HG03139 (cell line): ENCODE measurements around the gene DAZL.
A peak's percentile ranks its signal among the peaks of the same experiment; 100 is the strongest.

Experiments used
- ATAC-seq: cut with Tn5 transposase; IDR thresholded peaks from one replicate; pipeline ENCODE4 v1.9.1; 2021; ENCODE audit not compliant: unreplicated experiment

The DAZL gene

DNA sequence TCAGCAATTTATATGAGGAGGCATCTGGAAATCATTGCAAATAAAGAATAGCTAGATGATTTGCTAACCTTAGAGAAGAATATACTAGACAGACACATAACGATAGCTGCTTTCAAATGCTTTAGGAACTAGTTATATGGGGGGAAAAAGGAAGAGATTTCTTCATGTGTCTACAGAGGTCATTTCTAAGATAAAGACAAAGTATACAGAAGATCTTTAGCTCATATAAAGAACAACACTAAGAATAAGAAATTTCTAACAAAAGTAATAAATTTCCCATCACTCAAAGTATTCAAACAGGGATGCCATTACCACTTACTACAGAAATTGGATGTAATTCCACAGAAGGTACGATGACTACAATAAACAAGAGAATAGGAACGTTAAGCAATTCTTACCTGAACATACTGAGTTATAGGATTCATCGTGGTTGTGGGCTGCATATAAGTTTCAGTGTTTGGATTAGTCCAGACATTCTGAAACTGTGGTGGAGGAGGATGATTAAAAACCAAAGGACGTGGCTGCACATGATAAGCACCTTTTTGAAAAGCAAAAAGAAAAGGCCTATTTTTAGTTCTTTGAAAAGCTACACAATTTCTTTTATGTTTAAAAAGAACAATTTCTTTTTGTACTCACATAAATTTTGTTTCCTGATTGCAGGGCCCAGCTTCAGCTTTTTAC lies 8.7 kb downstream of the DAZL start:
- ATAC-seq: peak; percentile 60

DNA sequence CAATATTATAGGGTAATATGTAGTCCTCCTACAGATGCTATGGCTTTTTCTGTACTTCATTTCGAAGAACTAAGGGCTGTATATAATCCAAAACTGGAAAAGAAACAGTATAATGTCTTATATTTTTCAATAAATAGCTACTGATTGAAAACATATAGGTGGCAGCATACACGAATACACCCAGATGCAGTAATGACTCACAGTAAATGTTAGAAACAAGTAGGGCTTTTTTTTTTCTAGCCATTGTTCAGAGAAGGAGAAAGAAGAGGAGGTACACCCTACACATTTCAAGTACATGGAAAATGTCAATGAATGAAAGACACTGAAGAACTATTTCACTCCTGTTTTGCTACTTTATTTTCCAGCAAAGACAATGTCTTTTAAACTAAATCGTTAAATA lies 9.4 kb downstream of the DAZL start:
- ATAC-seq: no peak

DNA sequence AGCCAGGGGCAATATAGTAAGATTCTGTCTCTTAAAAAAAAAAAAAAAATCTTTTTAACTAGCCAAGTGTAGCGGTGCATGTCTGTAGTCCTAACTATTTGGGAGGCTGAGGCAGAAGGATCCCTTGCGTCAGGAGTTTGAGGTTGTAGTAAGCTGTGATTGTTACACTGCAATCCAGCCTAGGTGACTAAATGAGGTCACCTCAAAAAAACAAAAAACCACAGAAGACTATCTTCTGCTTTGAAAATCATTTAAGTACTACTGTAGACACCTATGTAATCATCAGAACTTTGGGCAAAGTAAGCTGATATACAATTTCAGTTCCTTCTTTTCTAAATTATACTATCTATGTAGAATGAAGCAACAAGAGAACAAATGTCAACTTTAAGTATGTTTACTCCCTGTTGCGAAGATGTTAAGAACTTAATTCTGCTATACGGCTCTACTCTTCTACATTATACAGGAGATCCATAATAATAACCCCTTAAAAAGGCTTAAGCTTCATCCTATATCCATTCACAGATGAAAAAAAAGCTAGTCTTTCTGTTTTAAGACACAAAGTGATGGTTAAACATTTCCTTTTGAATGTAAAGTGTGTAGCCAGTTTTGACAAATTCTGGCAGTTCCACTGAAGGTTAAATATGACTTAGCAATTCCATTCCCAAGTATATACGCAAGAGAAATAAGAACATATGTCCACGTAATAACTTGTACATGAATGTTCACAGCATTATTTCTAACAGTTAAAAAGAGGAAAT lies 15.2 kb downstream of the DAZL start:
- ATAC-seq: peak; percentile 93

DNA sequence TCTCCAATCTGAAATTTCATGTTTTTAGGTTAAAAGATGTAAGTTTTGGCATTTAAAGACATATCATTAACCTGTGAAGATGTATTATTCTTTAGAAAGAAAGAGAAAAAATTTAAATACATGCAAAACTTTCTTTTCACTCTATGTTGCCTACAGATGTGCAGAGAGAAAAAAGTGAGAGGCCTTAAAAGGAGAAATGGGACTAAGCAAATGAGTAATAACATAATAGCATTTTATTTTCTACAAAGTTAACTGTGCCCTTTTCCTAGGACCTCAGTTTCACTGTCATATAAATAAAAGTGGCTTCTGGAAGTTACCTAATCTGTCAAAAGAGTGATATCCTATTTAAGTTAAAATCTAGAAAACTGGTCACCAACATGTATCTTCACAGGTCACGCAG lies 16.1 kb downstream of the DAZL start:
- ATAC-seq: no peak

DNA sequence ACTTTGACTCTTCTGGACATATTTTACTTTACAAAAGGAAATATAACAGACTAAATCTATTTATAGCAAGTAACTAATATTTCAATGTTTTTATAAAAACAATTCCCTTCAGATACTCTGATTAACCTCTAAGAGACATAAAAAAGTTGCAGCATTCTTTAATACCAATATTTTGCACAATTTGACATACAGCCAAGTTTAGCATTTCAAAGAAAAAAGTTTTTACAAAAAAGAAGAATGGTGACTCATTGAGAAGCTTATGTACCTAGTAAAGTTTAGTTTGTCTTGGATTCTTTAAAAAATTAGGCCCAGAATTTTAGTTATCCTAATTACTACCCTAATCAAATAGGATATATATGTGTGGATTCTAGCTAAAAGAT lies 17.6 kb downstream of the DAZL start:
- ATAC-seq: no peak

DNA sequence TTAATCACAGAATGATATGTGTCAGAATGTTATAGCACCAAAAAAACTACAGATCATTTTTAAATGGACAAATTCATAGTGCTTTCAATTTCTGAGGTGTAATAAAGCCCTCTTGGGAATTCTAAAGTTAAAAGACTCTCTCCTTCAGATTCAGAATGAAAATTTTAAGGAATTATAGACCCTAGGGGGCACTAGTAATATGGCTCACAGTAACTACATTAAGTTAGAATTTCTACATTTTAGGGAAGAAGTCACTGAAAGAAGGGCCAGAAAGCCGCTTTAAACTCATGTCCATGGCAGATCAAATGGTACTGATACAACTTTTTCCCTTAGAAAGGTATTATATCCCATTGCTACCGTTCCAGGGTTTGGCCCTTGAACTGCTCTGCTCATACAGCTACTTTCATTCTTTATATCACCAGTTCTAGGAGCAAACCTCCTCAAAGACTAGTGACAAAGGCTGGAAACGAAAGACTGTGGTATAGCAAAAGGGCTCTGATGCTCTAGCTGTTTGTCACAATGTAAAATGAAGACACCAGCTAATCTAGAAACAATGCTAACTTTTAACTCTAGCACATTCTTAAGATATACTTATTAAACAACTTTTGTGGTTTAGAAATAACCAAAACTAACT lies 18.1 kb downstream of the DAZL start:
- ATAC-seq: no peak

DNA sequence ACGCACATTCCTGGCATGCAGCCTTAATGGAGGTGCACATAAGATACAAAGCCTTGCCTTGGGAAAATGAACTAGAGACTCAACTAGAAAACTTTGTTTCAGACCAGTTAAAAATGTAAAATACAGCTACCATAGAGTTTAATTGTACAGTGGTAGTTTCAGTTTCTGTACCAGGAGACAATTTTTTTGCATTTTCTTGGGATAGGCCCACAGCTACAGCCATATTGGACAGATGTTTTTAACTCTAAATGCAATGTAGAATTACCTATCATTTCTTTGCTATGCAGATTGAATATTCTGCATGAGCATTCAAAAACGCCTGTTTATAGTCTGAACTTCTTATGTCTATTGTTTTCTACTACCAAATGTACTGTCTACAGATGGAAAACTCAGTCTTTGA lies 20.3 kb downstream of the DAZL start:
- no peak for ATAC-seq

DNA sequence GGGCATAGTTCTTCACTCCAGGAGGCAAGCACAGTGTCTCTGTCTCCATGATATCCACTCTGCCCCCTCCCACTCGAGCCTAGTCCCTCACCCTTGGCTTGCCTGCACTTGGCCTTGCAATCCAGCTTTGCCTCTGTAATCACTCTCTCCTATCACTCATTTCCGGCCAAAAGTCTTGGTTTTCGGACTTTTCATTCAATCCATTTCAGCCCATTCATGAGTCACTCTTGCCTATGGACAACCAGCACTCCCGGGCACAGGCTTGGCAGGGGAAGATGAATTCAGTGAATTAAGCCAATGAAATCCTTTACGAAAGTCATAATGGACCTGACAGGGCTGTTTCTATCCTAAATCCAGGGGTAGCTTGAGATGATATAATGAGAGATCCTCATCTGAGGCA lies 21.7 kb downstream of the DAZL start:
- no peak for ATAC-seq

DNA sequence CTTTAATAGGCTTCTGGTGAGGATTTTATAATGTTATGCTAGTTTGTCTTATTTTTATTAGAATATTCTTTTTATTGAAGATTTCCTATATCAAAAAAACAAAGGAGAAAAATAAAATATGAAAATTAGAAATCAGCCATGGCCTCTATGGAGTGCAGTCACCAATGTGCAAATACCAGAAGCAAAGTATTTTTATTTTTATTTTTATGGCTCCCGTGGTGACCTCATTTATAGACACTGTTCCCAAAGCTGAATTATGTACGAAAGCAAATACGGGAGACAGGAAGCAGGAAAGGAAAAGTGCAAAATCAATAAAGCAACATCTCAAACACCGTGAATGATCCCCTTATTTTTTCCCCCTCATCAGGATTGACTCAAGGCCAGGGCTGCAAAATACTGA lies 35.1 kb downstream of the DAZL start:
- ATAC-seq: no peak

DNA sequence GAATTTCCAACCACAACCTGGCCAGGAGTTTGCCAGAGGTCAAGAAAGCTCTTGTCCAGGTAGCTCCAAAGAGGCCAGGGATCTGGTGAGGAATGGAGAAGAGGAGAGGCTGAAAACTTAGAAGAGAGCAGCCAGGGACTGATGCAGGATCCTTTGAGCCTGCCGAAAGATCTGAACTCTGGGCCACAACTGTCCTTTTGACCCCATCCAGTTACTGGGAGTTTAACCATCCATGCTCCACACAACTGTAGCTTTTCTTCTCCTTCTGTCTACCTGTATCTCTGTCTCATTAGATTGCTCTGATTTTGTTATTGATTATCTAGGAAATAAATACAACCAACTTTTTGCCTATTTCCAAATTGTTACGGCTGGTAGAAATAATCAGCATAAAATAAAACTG lies 36.7 kb downstream of the DAZL start:
- ATAC-seq: no peak

DNA sequence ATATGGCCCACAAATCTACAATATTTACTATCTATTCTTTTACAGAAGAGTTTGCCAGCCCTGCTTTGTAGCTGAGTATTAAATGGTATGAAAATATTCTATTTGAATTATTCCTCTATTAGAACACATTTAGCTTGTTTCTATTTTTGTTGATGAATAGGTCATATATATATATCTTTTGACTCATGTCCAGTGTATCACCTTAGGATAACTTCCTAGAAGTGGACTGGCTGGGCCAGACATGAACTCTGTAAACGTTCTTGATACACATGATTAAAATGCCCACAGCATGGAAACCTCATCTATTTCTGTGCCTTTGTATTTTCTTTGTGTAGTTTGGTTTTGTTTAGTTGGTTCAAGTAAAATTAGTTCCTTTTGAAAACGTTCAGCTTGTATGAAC lies 37.1 kb downstream of the DAZL start:
- ATAC-seq: no peak

DNA sequence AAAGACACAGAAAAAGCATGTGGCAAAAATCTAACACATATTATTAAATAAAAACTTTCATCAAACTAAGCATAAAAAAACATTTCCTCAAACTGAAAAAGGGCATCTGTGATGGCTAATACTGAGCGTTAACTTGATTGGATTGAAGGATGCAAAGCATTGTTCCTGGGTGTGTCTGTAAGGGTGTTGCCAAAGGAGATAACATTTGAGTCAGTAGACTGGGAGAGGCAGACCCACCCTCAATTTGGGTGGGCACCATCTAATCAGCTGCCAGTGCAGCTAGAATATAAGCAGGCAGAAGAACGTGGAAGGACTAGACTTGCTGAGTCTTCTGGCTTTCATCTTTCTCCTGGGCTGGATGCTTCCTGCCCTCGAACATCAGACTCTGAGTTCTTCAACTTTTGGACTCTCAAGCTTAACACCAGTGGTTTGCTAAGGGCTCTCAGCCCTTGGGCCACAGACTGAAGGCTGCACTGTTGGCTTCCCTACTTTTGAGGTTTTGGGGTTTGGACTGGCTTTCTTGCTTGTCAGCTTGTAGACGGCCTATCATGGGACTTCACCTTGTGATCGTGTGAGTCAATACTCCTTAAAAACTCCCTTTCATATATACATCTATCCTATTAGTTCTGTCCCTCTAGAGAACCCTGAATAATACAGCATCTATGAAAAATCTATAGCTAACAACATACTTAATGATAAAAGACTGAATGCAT lies 45.4 kb downstream of the DAZL start:
- no peak for ATAC-seq

DNA sequence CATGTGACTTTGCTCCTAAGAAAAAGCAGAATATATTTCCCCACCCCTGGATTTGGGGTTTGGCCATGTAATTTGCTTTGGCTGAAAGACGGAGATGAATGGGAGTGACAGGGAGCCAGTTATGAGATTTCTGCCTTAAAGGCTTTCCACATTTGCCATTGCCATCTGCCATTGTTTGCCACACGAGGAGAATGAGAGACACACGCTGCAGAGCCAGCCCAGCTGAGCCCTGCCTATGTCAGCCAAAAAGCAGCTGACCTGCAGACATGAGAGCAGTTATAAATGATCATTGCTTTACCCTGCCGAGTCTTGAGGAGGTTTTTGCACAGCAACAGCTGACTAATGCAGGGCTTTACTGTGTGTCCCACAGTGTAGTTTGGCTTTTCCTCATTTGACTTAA lies 51.1 kb downstream of the DAZL start:
- ATAC-seq: no peak

DNA sequence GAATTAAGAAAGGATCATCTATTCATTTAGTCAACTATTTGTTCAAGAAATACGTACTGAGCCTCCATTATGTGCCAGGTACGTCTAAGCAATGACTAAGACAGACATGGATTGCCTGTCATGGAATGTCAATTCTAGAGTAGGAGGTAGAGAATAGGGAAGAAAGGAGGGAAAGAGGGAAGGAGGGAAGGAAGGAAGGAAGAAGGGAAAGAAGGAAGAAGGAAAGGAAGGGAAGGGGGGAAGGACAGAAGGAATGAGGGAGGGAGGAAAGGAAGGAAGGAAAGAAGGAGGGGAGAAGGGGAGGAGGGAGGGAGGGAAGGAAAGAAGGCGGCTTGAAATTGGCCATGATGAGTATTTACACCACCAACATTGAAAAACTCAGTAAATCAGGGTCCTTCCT lies 52.5 kb downstream of the DAZL start:
- ATAC-seq: no peak

DNA sequence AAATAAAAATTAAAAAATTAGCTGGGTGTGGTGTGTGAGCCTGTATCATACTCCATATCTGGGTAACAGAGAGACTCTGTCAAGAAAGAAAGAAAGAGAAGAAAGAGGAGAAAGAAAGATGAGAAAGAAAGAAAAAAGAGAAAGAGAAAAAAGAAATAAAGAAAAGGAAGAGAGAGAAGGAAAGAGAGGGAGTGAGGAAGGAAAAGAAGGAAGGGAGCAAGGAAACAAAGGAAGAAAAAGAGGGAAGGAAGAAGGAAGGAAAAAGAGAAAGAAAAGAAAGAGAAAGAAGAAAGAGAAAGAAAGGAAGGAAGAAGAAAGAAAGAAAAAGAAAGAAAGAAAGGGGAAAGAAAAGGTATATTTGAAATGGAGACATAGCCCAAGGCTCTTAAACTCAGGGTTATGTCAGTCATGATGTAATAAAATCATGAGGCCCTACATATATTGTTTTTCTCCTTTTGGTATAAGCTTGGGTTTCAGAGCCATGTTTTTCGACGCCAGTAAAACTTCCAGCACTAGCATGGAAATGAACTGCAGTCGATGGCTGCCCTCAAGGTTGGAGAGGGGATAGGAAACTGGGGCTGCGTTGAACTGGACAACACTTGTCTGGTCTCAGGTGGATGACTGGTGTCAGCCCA lies 53.8 kb downstream of the DAZL start:
- no peak for ATAC-seq

DNA sequence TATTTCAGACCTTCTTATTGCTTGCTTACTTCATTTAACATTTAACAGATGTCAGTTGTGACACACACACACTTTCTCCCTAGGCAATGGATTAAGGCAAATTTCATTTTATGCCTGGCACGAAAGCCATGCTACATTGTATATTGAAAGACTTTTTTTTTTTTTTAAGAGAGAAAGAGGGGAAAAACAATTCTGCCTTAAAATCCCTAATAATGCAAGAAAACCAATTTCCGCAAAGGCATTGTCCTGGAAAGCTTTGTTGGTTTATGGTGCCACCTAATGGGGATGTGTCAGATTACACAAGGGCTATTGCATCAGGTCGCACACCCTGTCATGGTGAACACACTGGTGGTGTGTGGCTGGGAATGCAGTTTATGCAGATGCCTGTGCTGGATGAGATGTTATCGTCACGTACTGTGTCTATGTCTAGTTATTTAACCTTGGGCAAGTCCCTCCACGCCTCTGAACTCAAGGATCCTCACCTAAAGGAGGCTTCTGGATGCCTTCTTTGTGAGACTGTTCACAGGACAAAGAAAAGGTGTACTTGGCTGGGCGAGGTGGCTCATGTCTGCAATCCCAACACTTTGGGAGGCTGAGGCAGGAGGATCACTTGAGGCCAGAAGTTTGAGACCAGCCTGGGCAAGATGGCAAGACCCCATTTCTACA lies 54.4 kb downstream of the DAZL start:
- peak; percentile 88 for ATAC-seq

DNA sequence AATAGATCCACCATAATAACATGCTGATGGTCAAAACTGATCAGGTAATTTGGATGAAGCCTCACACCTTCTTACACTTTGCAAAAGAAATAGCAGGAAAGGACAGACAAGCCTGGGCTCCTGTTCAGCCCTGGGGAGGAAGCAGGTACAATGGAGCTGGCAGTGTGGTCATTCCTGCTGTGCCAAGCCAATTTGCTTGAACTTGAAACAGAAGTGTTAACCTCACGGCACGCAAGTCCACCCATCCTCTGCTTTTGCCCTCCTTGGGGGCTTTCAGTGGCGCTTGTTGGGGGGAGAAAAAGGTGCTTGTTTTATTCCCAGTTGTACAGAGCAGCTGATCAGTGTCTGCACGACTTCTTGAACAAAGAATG lies 54.9 kb downstream of the DAZL start:
- ATAC-seq: no peak

DNA sequence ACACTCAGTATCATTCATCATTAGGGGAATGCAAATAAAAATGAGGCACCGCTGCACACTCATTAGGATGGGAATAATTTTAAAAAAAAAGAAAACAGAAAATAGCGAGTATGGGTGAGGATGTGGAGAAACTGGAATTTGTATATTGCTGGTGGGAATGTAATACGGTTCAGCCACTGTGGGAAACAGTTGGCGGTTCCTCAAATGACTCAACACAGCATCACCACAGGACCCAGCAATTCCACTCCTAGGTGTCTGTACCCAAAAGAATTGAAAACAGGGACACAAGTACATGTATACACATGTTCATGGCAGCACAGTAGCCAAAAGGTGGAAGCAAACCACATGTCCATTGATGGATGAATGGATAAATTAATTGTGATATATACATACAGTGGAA lies 56.5 kb downstream of the DAZL start:
- no peak for ATAC-seq

DNA sequence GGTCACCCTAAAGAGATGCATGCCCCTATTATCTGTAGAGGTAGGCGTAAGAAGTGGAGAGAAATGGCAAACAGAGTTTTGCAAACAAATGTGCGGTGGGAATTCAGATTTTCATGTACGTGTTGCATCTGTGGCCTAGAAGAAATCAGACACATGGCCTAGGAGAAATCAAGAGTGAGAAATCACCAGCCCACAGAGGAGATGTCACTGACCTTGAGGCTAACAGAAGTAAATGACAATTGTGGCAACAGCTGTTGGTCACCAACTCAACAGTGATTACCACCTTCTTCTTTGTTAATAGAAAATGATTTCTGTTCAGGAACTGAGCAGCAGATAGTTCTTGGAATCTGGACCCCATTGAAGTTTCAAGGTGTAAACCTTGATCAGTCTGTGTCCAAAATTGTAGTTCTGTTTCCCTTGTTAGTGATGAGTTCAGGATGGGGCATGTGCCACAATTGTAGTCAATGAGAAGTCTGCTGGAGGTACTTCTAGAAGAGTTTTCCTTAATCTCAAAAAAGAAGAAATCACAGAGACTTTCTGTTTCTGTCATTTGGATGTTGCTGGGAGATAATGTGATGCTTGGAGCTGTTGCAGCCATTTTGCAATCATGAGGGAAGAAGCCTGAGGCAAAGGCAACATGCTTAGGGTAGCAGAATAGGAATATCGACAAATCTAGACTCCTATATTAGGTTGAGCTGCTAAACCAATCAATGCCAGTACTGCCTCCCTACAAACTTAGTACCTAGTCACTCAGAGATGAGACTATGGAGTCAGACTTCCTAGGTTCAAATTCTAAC lies 57.5 kb downstream of the DAZL start:
- no peak for ATAC-seq
